HepG2 (cell line): Measurements from ENCODE around the gene GRIK5. TPM values are rescaled to one million over a fixed set of nuclear protein-coding genes. Genes with fewer than 3 reads are reported as not detected.

Experiments used
- ATAC-seq: fragments of 200-7000 bp; cut with Tn5 transposase; 3 replicates; pipeline ENCODE4 v1.9.1; 2020; ENCODE audit warnings: mild to moderate bottlenecking, moderate library complexity
- BruUV-seq: library from RNA; stranded (reverse); fragments of 400-500 nt; replicated peaks from 2 replicates; lab custom pipeline; 2021; lab: Mats Ljungman, UMichigan
- CTCF ChIA-PET: fragments of 300-600 bp; formaldehyde crosslinking; extraction: SDS; loops from one replicate; lab custom pipeline; 2021; ENCODE audit warnings: low total read pairs, inconsistent platforms, low intra/inter-chr PET ratio; lab: Yijun Ruan, JAX
- POLR2A ChIA-PET: fragments of 350-600 bp; sonication (Branson Sonifier 250); formaldehyde crosslinking; loops from one replicate; lab custom pipeline; 2020; ENCODE audit warnings: antibody characterized with exemption, inconsistent platforms; lab: Yijun Ruan, JAX
- DNase-seq: peaks from one replicate; pipeline ENCODE4 v3.0.0-alpha.2; 2015; ENCODE audit warnings: low spot score
- FAIRE-seq: peaks from 3 replicates; lab custom pipeline; 2011; peaks lifted over from hg19 to GRCh38; lab: Jason Lieb, UNC
- H2AFZ ChIP-seq: one replicate; pipeline ENCODE4 v1.6.1; 2011; ENCODE audit warnings: low read length, inconsistent platforms
- H3K27ac ChIP-seq: fragments of 300-600 bp; 3 replicates; pipeline ENCODE4 v1.8.0; 2011; ENCODE audit warnings: mixed run types, mild to moderate bottlenecking, mixed read lengths, low read length, inconsistent platforms; ENCODE audit not compliant: insufficient read depth; ENCODE audit errors: extremely low read length
- H3K27me3 ChIP-seq, 2 experiments: fragments of 200-600 bp in 1 of 2; 2 replicates in 1 of 2; 3 replicates in 1 of 2; pipeline versions ENCODE4 v1.6.0 to v1.8.0; 2011; ENCODE audit warnings: low read length in 2 of 2, mild to moderate bottlenecking in 2 of 2, moderate library complexity in 2 of 2, inconsistent platforms in 1 of 2; ENCODE audit not compliant: insufficient read depth in 2 of 2, control insufficient read depth in 1 of 2
- H3K36me3 ChIP-seq, 2 experiments: fragments of 200-600 bp in 1 of 2; replicated peaks in 1 of 2; 2 replicates in 1 of 2; 3 replicates in 1 of 2; pipeline versions ENCODE4 v1.5.1 to v1.8.0; 2011; ENCODE audit warnings: low read length in 2 of 2, inconsistent platforms in 1 of 2; ENCODE audit not compliant: insufficient read depth in 2 of 2, control insufficient read depth in 1 of 2
- H3K4me1 ChIP-seq: 2 replicates; pipeline ENCODE4 v1.5.1; 2012; ENCODE audit warnings: low read length, inconsistent platforms; ENCODE audit not compliant: insufficient read depth
- H3K4me2 ChIP-seq: 2 replicates; pipeline ENCODE4 v1.6.0; 2011; ENCODE audit warnings: low read depth, low read length, inconsistent platforms
- H3K4me3 ChIP-seq, 3 experiments: fragments of 200-600 bp in 1 of 3; sonication (generic), shearing (Covaris generic) in 1 of 3; replicated peaks in 1 of 3; 2 replicates each; pipeline ENCODE4 v1.5.1; 2011 to 2016; ENCODE audit warnings: low read length in 3 of 3, inconsistent platforms in 2 of 3, low read depth in 2 of 3, mild to moderate bottlenecking in 2 of 3, control low read depth in 1 of 3, mixed read lengths in 1 of 3; ENCODE audit not compliant: insufficient read depth in 1 of 3
- H3K79me2 ChIP-seq: one replicate; pipeline ENCODE4 v1.6.1; 2011; ENCODE audit warnings: low read length, inconsistent platforms; ENCODE audit not compliant: insufficient read depth
- H3K9ac ChIP-seq: 2 replicates; pipeline ENCODE4 v1.6.0; 2011; ENCODE audit warnings: mild to moderate bottlenecking, low read depth, low read length, inconsistent platforms; ENCODE audit not compliant: insufficient read depth
- H3K9me3 ChIP-seq: 2 replicates; pipeline ENCODE4 v1.5.1; 2012; ENCODE audit warnings: mild to moderate bottlenecking, low read length
- H4K20me1 ChIP-seq: 2 replicates; pipeline ENCODE4 v1.6.0; 2011; ENCODE audit warnings: inconsistent platforms, mild to moderate bottlenecking, low read length, moderate library complexity; ENCODE audit not compliant: insufficient read depth
- PHF20 ChIP-seq: sonication (generic); formaldehyde crosslinking; IDR thresholded peaks from 2 replicates; pipeline ENCODE4 v1.5.0; 2020; ENCODE audit warnings: mild to moderate bottlenecking, missing genetic modification reagents
- ZBTB8A ChIP-seq: sonication (generic); formaldehyde crosslinking; IDR thresholded peaks from 2 replicates; pipeline ENCODE4 v1.4.0; 2020; ENCODE audit warnings: mild to moderate bottlenecking, low read depth, missing genetic modification reagents, borderline replicate concordance
- ZNF207 ChIP-seq: fragments of 450-650 bp; IDR thresholded peaks from 2 replicates; pipeline ENCODE4 v1.6.1; 2016; ENCODE audit warnings: antibody characterized with exemption, borderline replicate concordance
- WGBS: methylation state at CpG from one replicate; pipeline ENCODE4 v1.1.6; 2017; ENCODE audit warnings: low lambda C conversion rate; 5-methylcytosine and 5-hydroxymethylcytosine counted together
- in situ Hi-C: cut with HindIII; loops from 2 replicates; pipeline ENCODE4 v1.10.0; 2017; ENCODE audit warnings: low pct_unique_long_range_greater_than_20kb; ENCODE audit not compliant: extremely low pct_ligation_motif_present
- intact Hi-C: fragments of 100-400 bp; cut with micrococcal nuclease; formaldehyde crosslinking; loops from one replicate; pipeline ENCODE4 v1.10.0; 2022; ENCODE audit not compliant: unreplicated experiment
- polyA plus RNA-seq, 8 experiments: library from polyadenylated mRNA; depleted of rRNA in 3 of 8; stranded (reverse) in 7 of 8; unstranded in 1 of 8; fragments of >200 nt; fragmentation: Illumina TruSeq in 4 of 8; extraction: Trizol in 4 of 8; gene quantifications; 2 replicates each; pipeline versions ENCODE4 v1.2.1 to v1.2.3, GENCODE V29; 2011 to 2016; ENCODE audit warnings: low read depth in 4 of 8, missing spikeins in 1 of 8, mixed read lengths in 1 of 8; ENCODE audit not compliant: insufficient read depth in 1 of 8
- total RNA-seq, 5 experiments: library from RNA; depleted of rRNA; stranded (reverse); fragments of >200 nt; fragmentation: Illumina TruSeq; extraction: Trizol; gene quantifications; 2 replicates each; pipeline ENCODE4 v1.2.3, GENCODE V29; 2016; ENCODE audit warnings: low read depth in 1 of 5
- TF ChIP-seq, protein P1 (sequence below): sonication (generic); formaldehyde crosslinking; IDR thresholded peaks from 2 replicates; pipeline ENCODE4 v1.4.0; 2020; ENCODE audit warnings: low read depth, mild to moderate bottlenecking, missing genetic modification reagents
- TF ChIP-seq, protein P2 (sequence below): sonication (generic); formaldehyde crosslinking; IDR thresholded peaks from 2 replicates; pipeline ENCODE4 v1.5.0; 2020; ENCODE audit warnings: missing genetic modification reagents, mild to moderate bottlenecking, borderline replicate concordance
- TF ChIP-seq, protein P3 (sequence below): sonication (generic); formaldehyde crosslinking; IDR thresholded peaks from 2 replicates; pipeline ENCODE4 v1.4.0; 2020; ENCODE audit warnings: missing genetic modification reagents

GRIK5 gene
- total and polyA plus RNA-seq, 2 of the 13 experiments (the other 11 are each of a cell fraction or from before 2014, with no cell fraction given): not detected

DNA sequence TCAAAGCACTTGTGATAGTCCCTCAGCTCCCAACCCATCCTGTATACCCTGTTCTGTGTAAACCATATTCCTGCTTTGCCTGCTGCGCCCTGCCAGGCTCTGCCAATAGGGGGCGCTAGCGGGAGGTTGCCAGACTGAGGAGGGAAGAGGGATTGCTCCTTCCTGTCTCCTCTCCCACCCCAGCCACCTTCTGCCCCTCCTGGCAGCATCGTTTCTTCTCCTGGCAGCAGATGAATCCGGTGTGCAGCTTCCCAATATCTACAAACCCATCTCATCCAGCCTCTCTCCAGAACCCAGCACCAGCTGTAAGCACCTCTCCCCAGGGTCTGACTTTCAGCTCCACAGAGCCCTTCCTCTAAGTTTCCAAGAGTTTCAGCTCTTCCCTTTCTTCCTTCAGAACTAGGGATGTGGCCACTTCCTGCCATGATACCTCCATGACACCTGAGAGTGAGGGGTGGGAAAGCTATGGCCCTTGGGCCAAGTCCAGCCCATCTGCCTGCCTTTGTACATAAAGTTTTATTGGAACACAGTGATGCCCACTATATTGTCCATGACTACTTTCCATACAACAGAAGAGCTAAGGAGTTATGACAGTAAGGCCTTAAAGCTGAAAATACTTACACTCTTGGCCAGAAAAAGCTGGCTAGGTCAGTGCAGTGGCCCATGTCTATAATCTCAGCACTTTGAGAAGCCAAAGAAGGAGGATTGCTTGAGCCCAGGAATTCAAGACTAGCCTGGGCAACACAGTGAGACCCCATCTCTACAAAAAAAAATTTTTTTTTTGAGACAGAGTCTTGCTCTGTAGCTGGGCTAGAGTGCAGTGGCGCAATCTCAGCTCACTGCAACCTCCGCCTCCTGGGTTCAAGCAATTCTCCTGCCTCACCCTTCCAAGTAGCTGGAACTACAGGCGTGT lies 41.4 kb downstream of the GRIK5 start (continued):
- TF ChIP-seq PHF20 (CRISPR knock-in tag): no peak

DNA sequence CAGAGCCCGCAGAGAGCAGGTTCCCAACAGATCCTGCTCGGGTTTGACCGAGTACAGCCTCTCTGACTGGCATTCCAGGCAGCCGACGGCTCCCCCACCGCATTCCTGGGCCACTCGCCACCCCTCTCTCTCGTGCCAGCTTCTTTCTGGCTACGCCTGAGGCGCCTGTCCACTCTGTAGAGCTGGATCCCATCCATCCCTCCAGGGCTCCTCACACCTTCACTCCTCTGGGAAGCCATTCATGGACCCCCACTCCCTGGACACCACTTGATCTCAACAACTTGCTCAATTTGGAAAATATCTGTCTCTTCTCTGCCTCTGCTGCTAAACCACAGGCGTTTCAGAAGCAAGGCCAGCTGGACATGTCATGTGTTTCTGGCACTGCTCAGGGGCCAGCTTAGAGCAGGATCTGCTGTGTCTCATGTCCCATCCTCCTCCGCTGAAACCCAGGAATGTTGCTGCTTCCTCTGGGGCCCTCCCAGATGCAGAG lies 45.3 kb downstream of the GRIK5 start:
- Histone ChIP-seq H3K4me3 (no peak overlapping the region), H3K79me2 (no peaks in the 10 kb centered on the region), H3K9me3 (no peaks in the 10 kb centered on the region), H3K27ac (no peak overlapping the region), H4K20me1 (no peaks in the 10 kb centered on the region), H3K9ac (no peak overlapping the region), H2AFZ (no peak overlapping the region), H3K36me3 (no peaks in the 10 kb centered on the region), H3K27me3 (peaks cover 8 to 38% of the 10 kb centered on the region in 2 experiments; a peak in 3 of 5 replicates), H3K4me1 (peaks cover 6% of the 10 kb centered on the region; the same call in 1 of the 2 replicates), H3K4me2 (no peak overlapping the region)
- DNase-seq: no peak
- in situ Hi-C loops: no loop called here
- intact Hi-C loops: no loop called here
- CTCF ChIA-PET: no interaction called here
- no peak for FAIRE-seq
- no peak for ATAC-seq
- TF ChIP-seq ZNF207: no peak
- BruUV-seq: no TSS peak
- POLR2A ChIA-PET: no interaction called here
- 26% methylated on average over 11 of the region's 12 CpGs for WGBS

DNA sequence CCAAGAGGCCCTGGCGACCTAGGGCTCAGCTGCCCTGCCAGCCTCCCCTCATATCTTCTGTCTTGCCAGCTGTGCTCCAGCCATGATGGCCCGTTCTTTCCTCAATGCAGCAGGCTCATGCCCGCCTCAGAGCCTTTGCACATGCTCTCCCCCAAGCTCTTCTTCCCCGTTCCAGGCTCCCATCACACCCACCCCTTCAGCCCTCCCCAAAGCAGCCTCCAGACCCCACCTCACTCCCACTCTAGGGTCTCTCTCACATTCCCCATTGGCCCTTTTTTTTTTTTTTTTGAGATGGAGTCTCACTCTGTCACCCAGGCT lies 46.1 kb downstream of the GRIK5 start:
- Histone ChIP-seq H3K4me3 (no peak overlapping the region), H3K27me3 (peaks cover 8 to 40% of the 10 kb centered on the region in 2 experiments; a peak in 3 of 5 replicates), H2AFZ (no peak overlapping the region), H3K9ac (no peak overlapping the region), H3K36me3 (no peaks in the 10 kb centered on the region), H3K4me1 (peaks cover 6% of the 10 kb centered on the region; the same call in 1 of the 2 replicates), H3K4me2 (no peak overlapping the region), H3K79me2 (no peaks in the 10 kb centered on the region), H3K27ac (no peak overlapping the region), H3K9me3 (no peaks in the 10 kb centered on the region), H4K20me1 (no peaks in the 10 kb centered on the region)
- intact Hi-C loops (no loop called here), in situ Hi-C loops (no loop called here)
- FAIRE-seq (no peak), DNase-seq (no peak), ATAC-seq (no peak)
- CTCF ChIA-PET: no interaction called here
- 54% methylated on average over 4 of the region's 4 CpGs for WGBS
- POLR2A ChIA-PET: no interaction called here
- BruUV-seq: no TSS peak
- TF ChIP-seq, protein P1, sequence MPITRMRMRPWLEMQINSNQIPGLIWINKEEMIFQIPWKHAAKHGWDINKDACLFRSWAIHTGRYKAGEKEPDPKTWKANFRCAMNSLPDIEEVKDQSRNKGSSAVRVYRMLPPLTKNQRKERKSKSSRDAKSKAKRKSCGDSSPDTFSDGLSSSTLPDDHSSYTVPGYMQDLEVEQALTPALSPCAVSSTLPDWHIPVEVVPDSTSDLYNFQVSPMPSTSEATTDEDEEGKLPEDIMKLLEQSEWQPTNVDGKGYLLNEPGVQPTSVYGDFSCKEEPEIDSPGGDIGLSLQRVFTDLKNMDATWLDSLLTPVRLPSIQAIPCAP: no peak
- TF ChIP-seq, protein P2, sequence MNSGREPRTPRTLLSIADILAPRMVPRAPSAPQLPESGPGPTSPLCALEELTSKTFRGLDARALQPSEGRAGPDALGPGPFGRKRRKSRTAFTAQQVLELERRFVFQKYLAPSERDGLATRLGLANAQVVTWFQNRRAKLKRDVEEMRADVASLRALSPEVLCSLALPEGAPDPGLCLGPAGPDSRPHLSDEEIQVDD (CRISPR knock-in tag): no peak
- TF ChIP-seq, protein P3, sequence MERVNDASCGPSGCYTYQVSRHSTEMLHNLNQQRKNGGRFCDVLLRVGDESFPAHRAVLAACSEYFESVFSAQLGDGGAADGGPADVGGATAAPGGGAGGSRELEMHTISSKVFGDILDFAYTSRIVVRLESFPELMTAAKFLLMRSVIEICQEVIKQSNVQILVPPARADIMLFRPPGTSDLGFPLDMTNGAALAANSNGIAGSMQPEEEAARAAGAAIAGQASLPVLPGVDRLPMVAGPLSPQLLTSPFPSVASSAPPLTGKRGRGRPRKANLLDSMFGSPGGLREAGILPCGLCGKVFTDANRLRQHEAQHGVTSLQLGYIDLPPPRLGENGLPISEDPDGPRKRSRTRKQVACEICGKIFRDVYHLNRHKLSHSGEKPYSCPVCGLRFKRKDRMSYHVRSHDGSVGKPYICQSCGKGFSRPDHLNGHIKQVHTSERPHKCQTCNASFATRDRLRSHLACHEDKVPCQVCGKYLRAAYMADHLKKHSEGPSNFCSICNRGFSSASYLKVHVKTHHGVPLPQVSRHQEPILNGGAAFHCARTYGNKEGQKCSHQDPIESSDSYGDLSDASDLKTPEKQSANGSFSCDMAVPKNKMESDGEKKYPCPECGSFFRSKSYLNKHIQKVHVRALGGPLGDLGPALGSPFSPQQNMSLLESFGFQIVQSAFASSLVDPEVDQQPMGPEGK (CRISPR knock-in tag): no peak
- TF ChIP-seq ZBTB8A (CRISPR knock-in tag): no peak
